ENCODE data around the gene REN.

- TF ChIP-seq RARA (CRISPR knock-in tag; IDR thresholded peaks at IDR 0.05) = no peak
- TF ChIP-seq JUN (CRISPR knock-in tag; IDR thresholded peaks at IDR 0.05) = no peak
- TF ChIP-seq ZNF589 (CRISPR knock-in tag; conservative IDR thresholded peaks at IDR 0.05) = no peak
- no peak for TF ChIP-seq THAP8 (CRISPR knock-in tag; IDR thresholded peaks at IDR 0.05; ENCODE audit: borderline replicate concordance)
- no peak for TF ChIP-seq NFKBIZ (CRISPR knock-in tag; IDR thresholded peaks at IDR 0.05)
Observed at GRCh38 chr1:204166219-204166618, at the start of gene REN.

Data from HepG2 (cell line).